SKM-1 treated with dmso at 0.1 percent for 144 hours (cell line): ENCODE data around the gene RNF41.

ENCODE experiments used
- DNase-seq: peaks from one replicate; lab custom pipeline; 2025; ENCODE audit not compliant: unreplicated experiment; lab: John Stamatoyannopoulos, UW

RNF41 gene

GRCh38 chr12:56244494-56244893 lies 22.8 kb upstream of the RNF41 start:
- no peak for DNase-seq

DNA sequence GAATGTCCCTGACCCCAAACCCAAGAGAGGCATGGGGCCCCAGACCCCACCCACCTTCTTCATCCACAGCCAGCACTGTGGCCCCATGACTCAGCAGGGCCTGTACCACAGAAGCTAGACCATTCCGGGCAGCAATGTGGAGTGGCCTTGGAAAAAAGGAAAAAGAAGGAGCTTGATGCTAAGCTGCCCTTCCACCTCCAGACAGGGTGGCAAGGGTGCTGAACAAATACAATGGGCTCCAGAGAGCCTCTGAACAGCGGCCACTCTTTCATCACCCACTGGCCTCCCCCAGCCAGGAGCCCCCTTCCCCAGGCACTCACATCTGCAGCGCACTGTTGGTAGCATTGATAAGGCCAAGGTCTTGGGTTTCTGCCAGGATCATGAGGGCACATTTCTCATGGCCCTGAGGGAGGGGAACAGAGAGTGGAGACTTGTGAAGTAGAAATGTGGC lies 22.0 kb upstream of the RNF41 start:
- no peak for DNase-seq

DNA sequence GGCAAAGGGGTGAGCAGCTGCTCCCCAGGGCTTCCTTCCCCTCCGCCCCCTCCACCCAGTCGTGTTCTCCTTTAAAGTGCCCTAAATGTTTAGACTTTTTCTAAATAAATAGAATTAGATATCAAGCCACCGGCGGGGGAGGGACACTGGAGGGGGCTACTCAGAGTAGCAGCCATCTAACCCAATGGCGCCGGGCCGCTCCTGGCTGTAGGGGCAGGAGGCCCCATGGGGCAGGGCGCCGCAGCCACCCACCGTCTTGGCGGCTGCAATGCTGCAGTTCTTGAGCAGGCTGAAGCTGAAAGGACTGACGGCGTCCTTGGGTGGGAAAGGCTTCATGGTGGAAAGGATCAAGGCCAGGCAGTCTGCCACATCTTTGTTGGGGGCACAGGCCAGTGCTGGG lies 21.3 kb upstream of the RNF41 start:
- no peak for DNase-seq

DNA sequence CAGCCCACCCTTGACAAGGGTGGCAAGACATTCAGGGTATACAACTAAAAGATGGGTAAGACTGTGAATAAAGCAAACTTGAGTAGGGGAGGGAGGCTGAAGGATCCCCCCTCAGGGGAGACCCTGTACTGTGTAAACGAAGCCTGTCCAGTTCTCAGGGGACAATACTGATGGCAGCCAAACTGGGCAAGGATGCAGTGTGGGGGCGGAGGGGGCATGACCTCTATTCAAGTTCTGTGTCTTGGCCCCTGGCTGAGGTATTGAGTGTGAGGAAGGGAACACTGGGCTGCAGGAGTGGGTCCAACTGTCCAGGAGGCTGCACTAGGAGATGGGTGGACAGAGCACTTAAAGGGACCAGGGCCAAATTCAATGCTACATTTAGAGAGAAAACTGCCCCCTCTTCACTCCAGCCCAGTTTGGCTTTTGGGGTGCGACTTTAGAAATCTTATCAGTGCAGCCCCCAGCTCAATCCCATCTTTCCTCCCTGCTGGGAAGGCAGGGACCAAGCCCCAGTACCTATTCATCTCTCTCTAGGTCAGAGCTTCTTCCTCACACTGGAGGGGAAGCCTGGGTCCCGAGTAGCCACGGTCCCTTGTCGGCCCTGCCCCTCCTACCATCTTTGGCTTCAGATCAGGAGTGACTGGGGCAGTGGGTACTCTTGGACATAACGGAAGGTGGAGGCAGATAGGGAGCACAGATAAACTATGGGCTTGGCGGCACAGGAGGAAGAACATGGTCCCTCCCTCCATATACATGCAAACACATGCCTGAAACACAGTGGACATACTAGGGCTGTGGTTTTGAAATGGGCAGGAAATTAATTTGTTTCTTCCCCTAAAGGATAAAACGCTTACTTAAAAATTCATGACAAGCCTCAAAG lies 19.9 kb upstream of the RNF41 start:
- peak; percentile 3 for DNase-seq

DNA sequence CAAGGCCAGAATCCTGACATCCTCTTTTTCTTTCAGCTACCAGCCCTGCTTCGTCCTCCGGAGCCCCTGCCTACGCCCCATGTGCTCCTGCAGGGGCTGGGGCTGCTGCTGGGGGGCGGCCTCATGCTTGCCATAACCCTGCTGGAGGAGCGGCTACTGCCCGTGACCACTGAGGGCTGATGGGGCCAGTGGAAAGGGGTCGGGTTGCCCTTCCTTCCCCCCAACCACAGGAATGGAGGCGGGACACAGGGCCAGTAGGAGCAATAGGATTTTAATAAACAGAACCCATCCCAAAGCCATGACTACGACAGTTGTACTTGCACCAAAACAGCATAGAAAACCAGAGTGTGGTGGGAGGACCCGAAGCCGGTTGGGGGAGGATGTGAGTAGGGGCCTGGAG lies 15.8 kb upstream of the RNF41 start:
- DNase-seq, result no peak

GRCh38 chr12:56236985-56237384 lies 15.3 kb upstream of the RNF41 start:
- no peak for DNase-seq

DNA sequence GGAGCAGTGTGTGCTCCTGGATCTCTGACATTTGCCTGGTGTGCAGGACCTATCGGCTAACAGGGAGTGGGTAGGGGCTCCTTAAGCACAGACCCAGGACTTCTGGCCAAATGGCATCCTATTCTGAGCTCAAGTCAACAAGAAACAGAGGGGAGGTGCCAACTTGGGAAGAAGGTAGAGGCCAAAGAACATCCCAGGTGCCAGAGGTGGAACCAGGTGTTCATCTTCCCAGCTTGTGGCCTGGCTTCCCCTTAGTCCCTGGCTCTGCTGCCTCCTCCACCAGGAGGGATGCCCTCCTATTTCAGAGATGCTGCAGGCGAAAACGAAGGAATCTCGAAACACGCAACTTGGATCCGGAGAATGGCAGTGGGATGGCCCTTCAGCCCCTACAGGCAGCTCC lies 14.4 kb upstream of the RNF41 start:
- no peak for DNase-seq

GRCh38 chr12:56234746-56235436 lies 13.2 kb upstream of the RNF41 start:
- no peak for DNase-seq

DNA sequence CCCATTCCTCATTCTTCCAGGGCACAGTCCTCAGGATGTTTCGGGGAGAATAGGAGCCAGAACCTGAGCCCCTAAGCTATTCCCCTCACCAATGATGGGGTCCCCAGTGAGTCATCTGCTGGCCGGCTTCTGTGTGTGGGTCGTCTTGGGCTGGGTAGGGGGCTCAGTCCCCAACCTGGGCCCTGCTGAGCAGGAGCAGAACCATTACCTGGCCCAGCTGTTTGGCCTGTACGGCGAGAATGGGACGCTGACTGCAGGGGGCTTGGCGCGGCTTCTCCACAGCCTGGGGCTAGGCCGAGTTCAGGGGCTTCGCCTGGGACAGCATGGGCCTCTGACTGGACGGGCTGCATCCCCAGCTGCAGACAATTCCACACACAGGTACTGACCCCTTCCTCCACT lies 9.5 kb upstream of the RNF41 start:
- no peak for DNase-seq

GRCh38 chr12:56230432-56231183 lies 8.9 kb upstream of the RNF41 start:
- DNase-seq, result no peak

GRCh38 chr12:56229916-56230431 lies 8.3 kb upstream of the RNF41 start, which contains the start of gene SLC39A5:
SLC39A5 (plus strand) TSS chr12:56230051; CDS start chr12:56231275, 1,224 bp downstream.
- no peak for DNase-seq

DNA sequence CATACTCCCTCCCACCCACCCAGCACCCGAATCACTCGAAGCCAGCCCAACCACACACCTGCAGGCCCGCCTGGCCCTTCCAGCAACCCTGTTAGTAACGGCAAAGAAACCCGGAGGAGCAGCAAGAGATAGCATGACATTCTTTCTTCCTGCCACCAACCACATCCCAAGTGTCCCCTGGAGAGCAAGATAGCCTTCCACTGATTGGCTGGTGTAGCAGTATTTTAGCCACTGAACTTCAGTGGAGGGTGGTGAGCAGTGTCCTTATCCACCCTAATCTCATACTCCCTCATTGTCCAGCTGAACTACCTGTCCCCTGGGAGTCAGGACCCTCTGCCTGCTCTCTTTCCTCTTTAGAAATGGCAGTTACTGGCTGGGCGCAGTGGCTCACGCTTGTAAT lies 7.4 kb upstream of the RNF41 start:
- no peak for DNase-seq

- DNase-seq, result no peak
These were observed 3.2 kb upstream of the RNF41 start for GRCh38 chr12:56224954-56225353.

- peak; percentile 75 for DNase-seq
These were observed 2.5 kb upstream of the RNF41 start, which contains the start of gene NABP2 for GRCh38 chr12:56224102-56224701. NABP2 (plus strand) TSS chr12:56224342; CDS start chr12:56224857, 515 bp downstream.

GRCh38 chr12:56223571-56224101 lies 1.9 kb upstream of the RNF41 start:
- DNase-seq, result no peak

DNA sequence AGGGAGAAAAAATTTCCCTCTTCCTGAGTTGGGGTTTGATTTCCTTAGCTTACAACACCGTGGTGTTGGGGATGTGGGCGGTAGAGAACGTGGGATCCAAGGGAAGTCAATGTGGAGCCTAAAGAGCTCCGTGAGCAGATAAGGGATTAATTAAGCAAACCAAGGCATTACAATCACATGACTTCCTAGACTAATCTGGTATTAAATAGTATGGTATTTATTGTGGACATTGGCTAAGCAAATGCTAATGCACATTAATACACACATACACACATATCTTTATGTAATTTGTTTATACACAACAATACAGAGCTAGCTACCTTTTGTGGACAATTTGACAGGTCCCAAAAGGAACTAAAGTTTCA lies 791 bp upstream of the RNF41 start:
- no peak for DNase-seq

GRCh38 chr12:56221232-56221756 lies 428 bp downstream of the RNF41 start:
- no peak for DNase-seq

DNA sequence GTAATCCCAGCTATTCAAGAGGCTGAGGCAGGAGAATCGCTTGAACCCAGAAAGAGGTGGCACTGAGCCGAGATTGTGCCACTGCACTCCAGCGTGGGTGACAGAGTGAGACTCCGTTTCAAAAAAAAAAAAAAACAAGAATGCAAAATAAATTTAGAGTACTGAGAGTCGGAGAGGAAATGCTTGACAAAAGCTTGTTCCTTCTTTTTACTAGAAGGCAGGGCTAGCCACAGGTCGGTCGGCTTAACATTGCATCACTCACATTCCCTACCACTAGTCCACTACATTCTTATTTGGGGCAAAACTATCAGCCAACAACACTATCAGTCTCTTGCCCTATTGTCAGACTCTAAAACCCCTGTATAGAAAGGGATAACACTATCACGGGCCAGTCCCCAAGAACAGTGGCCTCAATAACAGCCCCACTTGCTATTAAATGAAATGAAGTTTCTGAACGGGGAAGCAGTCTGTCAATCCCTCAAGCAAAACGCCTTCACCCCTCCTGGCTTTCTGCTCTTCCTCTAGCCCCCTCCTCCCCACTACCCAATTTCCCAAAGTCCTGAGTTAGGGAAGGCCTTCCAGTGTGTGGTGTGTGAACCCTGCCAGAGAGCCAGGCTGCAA lies 1.0 kb downstream of the RNF41 start:
- peak; percentile 64 for DNase-seq

- DNase-seq, result no peak
These were observed 1.9 kb downstream of the RNF41 start for GRCh38 chr12:56219840-56220239.

DNA sequence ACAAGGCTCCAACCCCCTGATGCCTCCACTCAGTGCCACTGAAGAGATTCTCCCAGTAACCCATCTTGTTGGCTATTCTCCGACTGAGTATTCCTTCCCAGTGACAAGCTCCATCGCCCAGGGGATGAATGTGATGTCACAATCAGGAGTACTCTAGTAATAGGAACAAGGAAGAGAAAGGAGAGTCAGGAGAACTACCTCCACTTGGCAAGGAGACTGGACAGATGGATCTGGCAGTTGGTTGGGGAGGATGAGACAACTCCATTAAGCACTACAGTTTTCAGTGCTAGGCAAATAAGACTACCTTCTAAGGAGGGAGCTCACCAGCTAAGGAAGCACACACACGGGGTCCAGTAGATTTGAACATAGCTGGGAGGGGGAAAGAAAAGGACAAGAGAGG lies 5.3 kb downstream of the RNF41 start:
- no peak for DNase-seq
